CD14-positive monocyte (primary cell): ENCODE data around the gene PDP2. TPM values are rescaled to one million over a fixed set of nuclear protein-coding genes. Genes with fewer than 3 reads are reported as not detected.

ENCODE experiments used
- DNase-seq, 3 donors: peaks; one replicate each; pipeline ENCODE4 v3.0.0-alpha.2; 2011 to 2022
- H2AFZ ChIP-seq: 2 replicates; pipeline ENCODE4 v1.6.0; 2012; ENCODE audit warnings: mild to moderate bottlenecking, low read depth, low read length, inconsistent platforms; ENCODE audit not compliant: insufficient read depth, poor library complexity, severe bottlenecking
- H3K27ac ChIP-seq, 2 donors: 1 replicate in 1 of 2; 2 replicates in 1 of 2; pipeline ENCODE4 v1.5.1; 2012 to 2013; ENCODE audit warnings: low read length in 2 of 2, control low read depth in 1 of 2, inconsistent platforms in 1 of 2, low read depth in 1 of 2, mild to moderate bottlenecking in 1 of 2
- H3K27me3 ChIP-seq, 2 donors: one replicate each; pipeline versions ENCODE4 v1.6.0 to v1.6.1; 2011 to 2013; ENCODE audit warnings: low read length in 2 of 2; ENCODE audit not compliant: control insufficient read depth in 2 of 2, insufficient read depth in 2 of 2
- H3K36me3 ChIP-seq, 2 donors: replicated peaks in 1 of 2; 1 replicate in 1 of 2; 2 replicates in 1 of 2; pipeline versions ENCODE4 v1.5.1 to v1.6.1; 2012 to 2013; ENCODE audit warnings: low read length in 2 of 2, control low read depth in 1 of 2, inconsistent platforms in 1 of 2, mild to moderate bottlenecking in 1 of 2; ENCODE audit not compliant: insufficient read depth in 2 of 2, control insufficient read depth in 1 of 2
- H3K4me1 ChIP-seq, 2 donors: 1 replicate in 1 of 2; 2 replicates in 1 of 2; pipeline versions ENCODE4 v1.5.1 to v1.6.1; 2012 to 2013; ENCODE audit warnings: low read length in 2 of 2, control low read depth in 1 of 2, inconsistent platforms in 1 of 2, mild to moderate bottlenecking in 1 of 2, moderate library complexity in 1 of 2; ENCODE audit not compliant: insufficient read depth in 2 of 2, control insufficient read depth in 1 of 2
- H3K4me2 ChIP-seq: replicated peaks from 2 replicates; pipeline ENCODE3; 2012; ENCODE audit warnings: low read length, moderate library complexity, mild to moderate bottlenecking; ENCODE audit not compliant: poor library complexity, severe bottlenecking; ENCODE audit errors: extremely low read depth
- H3K4me3 ChIP-seq, 3 experiments: fragments of 200-600 bp in 1 of 3; sonication (generic) in 1 of 3; replicated peaks in 1 of 3; 1 replicate in 2 of 3; 2 replicates in 1 of 3; pipeline ENCODE4 v1.5.1; 2011 to 2013; ENCODE audit warnings: low read length in 3 of 3, mild to moderate bottlenecking in 3 of 3, control low read depth in 2 of 3, low read depth in 2 of 3, inconsistent platforms in 1 of 3, moderate library complexity in 1 of 3
- H3K79me2 ChIP-seq: 2 replicates; pipeline ENCODE4 v1.6.0; 2012; ENCODE audit warnings: mild to moderate bottlenecking, control low read depth, inconsistent platforms, low read length, moderate library complexity; ENCODE audit not compliant: insufficient read depth
- H3K9ac ChIP-seq: 2 replicates; pipeline ENCODE4 v1.6.0; 2017; ENCODE audit warnings: low read length, mild to moderate bottlenecking; ENCODE audit not compliant: insufficient read depth, poor library complexity, severe bottlenecking
- H3K9me3 ChIP-seq, 2 donors: replicated peaks in 1 of 2; 1 replicate in 1 of 2; 2 replicates in 1 of 2; pipeline versions ENCODE4 v1.5.1 to v1.6.1; 2012 to 2013; ENCODE audit warnings: low read length in 2 of 2, control low read depth in 1 of 2; ENCODE audit not compliant: control insufficient read depth in 1 of 2, insufficient read depth in 1 of 2
- H4K20me1 ChIP-seq: 2 replicates; pipeline ENCODE4 v1.6.0; 2012; ENCODE audit warnings: mild to moderate bottlenecking, low read length, control low read depth, moderate library complexity; ENCODE audit not compliant: insufficient read depth
- H3K27ac Mint-ChIP-seq, 7 donors: one replicate each; pipeline ENCODE4 v1.8.0; 2020; ENCODE audit warnings: mild to moderate bottlenecking in 7 of 7, mixed read lengths in 7 of 7, moderate library complexity in 6 of 7, inconsistent platforms in 2 of 7
- H3K27me3 Mint-ChIP-seq, 3 donors: one replicate each; pipeline ENCODE4 v1.8.0; 2021 to 2022; ENCODE audit warnings: low read depth in 3 of 3, mild to moderate bottlenecking in 3 of 3, mixed read lengths in 3 of 3, moderate library complexity in 3 of 3, inconsistent platforms in 1 of 3
- H3K36me3 Mint-ChIP-seq, 2 donors: one replicate each; pipeline ENCODE4 v1.8.0; 2020; ENCODE audit warnings: mixed read lengths in 2 of 2, inconsistent platforms in 1 of 2, mild to moderate bottlenecking in 1 of 2
- H3K4me1 Mint-ChIP-seq: one replicate; pipeline ENCODE4 v1.8.0; 2020; ENCODE audit warnings: mild to moderate bottlenecking, mixed read lengths
- H3K4me3 Mint-ChIP-seq, 2 donors: one replicate each; pipeline ENCODE4 v1.8.0; 2020; ENCODE audit warnings: mild to moderate bottlenecking in 2 of 2, mixed read lengths in 2 of 2, moderate library complexity in 1 of 2
- H3K9me3 Mint-ChIP-seq, 7 donors: one replicate each; pipeline ENCODE4 v1.8.0; 2020 to 2022; ENCODE audit warnings: mixed read lengths in 7 of 7, mild to moderate bottlenecking in 6 of 7, moderate library complexity in 6 of 7, inconsistent platforms in 2 of 7
- CTCF ChIP-seq: fragments of 200-600 bp; IDR thresholded peaks from one replicate; pipeline ENCODE4 v1.8.0; 2022; ENCODE audit warnings: antibody characterized with exemption, mild to moderate bottlenecking
- WGBS: methylation state at CpG from one replicate; pipeline ENCODE4 v1.1.5; 2013; ENCODE audit warnings: missing lambda C conversion rate; ENCODE audit not compliant: insufficient coverage; 5-methylcytosine and 5-hydroxymethylcytosine counted together
- intact Hi-C, 2 donors: fragments of 100-400 bp; cut with micrococcal nuclease; formaldehyde crosslinking; loops; one replicate each; pipeline versions ENCODE4 v1.15.0 to v1.15.1; 2023
- polyA plus RNA-seq, 3 donors: library from polyadenylated mRNA; depleted of rRNA in 1 of 3; unstranded in 2 of 3; stranded (reverse) in 1 of 3; fragments of 300-500 nt in 2 of 3; fragments of >200 nt in 1 of 3; fragmentation: Illumina TruSeq in 2 of 3; gene quantifications; 1 replicate in 2 of 3; 2 replicates in 1 of 3; pipeline ENCODE4 v1.2.3, GENCODE V29; 2012 to 2021

PDP2 gene
- polyA plus RNA-seq, 3 donors, result 1.1 TPM; not detected in 2

DNA sequence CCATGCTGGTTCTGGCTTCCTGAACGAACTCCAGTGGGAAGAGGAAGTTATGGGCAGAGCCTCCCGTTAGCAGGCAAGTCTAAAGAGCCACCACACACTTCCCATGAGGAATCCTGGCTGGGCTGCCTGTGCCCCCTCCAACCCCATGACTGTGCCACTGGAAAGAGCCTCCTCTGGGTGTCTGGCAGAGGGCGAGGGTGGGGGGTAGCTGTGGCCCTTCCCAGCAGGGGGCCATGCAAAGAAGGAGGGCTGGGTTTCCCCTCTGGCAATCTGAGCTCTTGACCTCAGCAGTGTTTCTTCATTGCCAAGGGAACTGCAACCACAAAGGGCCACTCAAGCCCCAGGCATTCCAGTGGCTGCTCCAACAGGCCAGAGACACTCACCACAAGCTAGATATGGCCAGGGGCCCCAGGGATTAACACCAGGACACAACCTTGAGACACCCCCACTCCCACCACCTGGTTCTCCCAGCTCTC, 46.7 kb downstream of the PDP2 start:
- Histone ChIP-seq H3K27me3 (peaks cover 17 to 47% of the 10 kb centered on the region in 2 donors), H2AFZ (no peak overlapping the region), H3K27ac (no peak overlapping the region), H3K79me2 (no peaks in the 10 kb centered on the region), H3K4me2 (no peak overlapping the region), H3K9ac (no peak overlapping the region), H4K20me1 (peaks cover 3% of the 10 kb centered on the region), H3K36me3 (peaks cover 3 to 9% of the 10 kb centered on the region in 2 donors), H3K9me3 (peaks cover 0 to 6% of the 10 kb centered on the region in 2 donors), H3K4me1 (peaks cover 20 to 24% of the 10 kb centered on the region in 2 donors), H3K4me3 (no peak overlapping the region)
- no peak for TF ChIP-seq CTCF
- Mint-ChIP-seq H3K4me1 (peaks cover 28% of the 10 kb centered on the region), H3K36me3 (peaks cover 19 to 27% of the 10 kb centered on the region in 2 donors), H3K27me3 (peaks cover 44 to 58% (median 45%) of the 10 kb centered on the region in 3 donors), H3K27ac (peak overlapping the region in 5 of 7 donors; percentile 45 to 69 (median 60)), H3K9me3 (peaks cover 0 to 13% (median 9%) of the 10 kb centered on the region in 7 donors), H3K4me3 (peak overlapping the region in 1 of 2 donors; percentile 92)
- intact Hi-C loops, result no loop called here
- WGBS, result 29% methylated on average over 2 of the region's 3 CpGs
- DNase-seq, result peak; percentile 15 to 57 (median 23)

GRCh38 chr16:66927918-66928649, 47.8 kb downstream of the PDP2 start:
- Mint-ChIP-seq H3K27me3 (peaks cover 35 to 50% (median 43%) of the 10 kb centered on the region in 3 donors), H3K9me3 (peaks cover 0 to 12% (median 9%) of the 10 kb centered on the region in 7 donors), H3K36me3 (peaks cover 27 to 38% of the 10 kb centered on the region in 2 donors), H3K4me3 (no peak overlapping the region), H3K27ac (peak overlapping the region in 5 of 7 donors; percentile 36 to 69 (median 53)), H3K4me1 (peaks cover 39% of the 10 kb centered on the region)
- H3K36me3 ChIP-seq, result peaks cover 5 to 17% of the 10 kb centered on the region in 2 donors
- no peak overlapping the region for H3K27ac ChIP-seq
- H3K9ac ChIP-seq, result no peak overlapping the region
- H3K79me2 ChIP-seq, result peaks cover 5% of the 10 kb centered on the region
- H3K4me3 ChIP-seq, result no peak overlapping the region
- WGBS, result 97% methylated on average over 4 of the region's 8 CpGs
- peaks cover 0 to 6% of the 10 kb centered on the region in 2 donors for H3K9me3 ChIP-seq
- no peak overlapping the region for H2AFZ ChIP-seq
- peaks cover 5% of the 10 kb centered on the region for H4K20me1 ChIP-seq
- TF ChIP-seq CTCF, result no peak
- peak in 1 of 3 donors; percentile 19 for DNase-seq
- H3K4me1 ChIP-seq, result peaks cover 20 to 31% of the 10 kb centered on the region in 2 donors
- H3K4me2 ChIP-seq, result no peak overlapping the region
- H3K27me3 ChIP-seq, result peaks cover 17 to 41% of the 10 kb centered on the region in 2 donors
- intact Hi-C loops, result no loop called here
